Activated B cell treated with CpG ODN at 0.5 μM for 24 hours (primary cell): Measurements from ENCODE around the gene CLEC14A. TPM values are rescaled to one million over a fixed set of nuclear protein-coding genes. Genes with fewer than 3 reads are reported as not detected.

ENCODE experiments used
- ATAC-seq: fragments of 200-7000 bp; cut with Tn5 transposase; one replicate; pipeline ENCODE4 v1.10.0; 2021; ENCODE audit warnings: low read depth, mild to moderate bottlenecking, moderate library complexity
- CTCF ChIA-PET: fragments of 350-600 bp; sonication (Branson Sonifier 250); formaldehyde crosslinking; loops from one replicate; lab custom pipeline; 2021; ENCODE audit warnings: antibody characterized with exemption; lab: Charles Lee
- POLR2A ChIA-PET: fragments of 350-600 bp; sonication (Branson Sonifier 250); formaldehyde crosslinking; loops from one replicate; lab custom pipeline; 2021; ENCODE audit warnings: antibody characterized with exemption; lab: Charles Lee
- DNase-seq: peaks from one replicate; pipeline ENCODE4 v3.0.0; 2022
- H3K27ac Mint-ChIP-seq: one replicate; pipeline ENCODE4 v1.8.0; 2020; ENCODE audit warnings: mixed read lengths
- H3K27me3 Mint-ChIP-seq: one replicate; pipeline ENCODE4 v1.8.0; 2021; ENCODE audit warnings: mixed read lengths
- H3K36me3 Mint-ChIP-seq: one replicate; pipeline ENCODE4 v1.8.0; 2021; ENCODE audit warnings: low read depth, mixed read lengths
- H3K4me1 Mint-ChIP-seq: one replicate; pipeline ENCODE4 v1.8.0; 2021; ENCODE audit warnings: mixed read lengths
- H3K4me3 Mint-ChIP-seq: one replicate; pipeline ENCODE4 v1.8.0; 2020; ENCODE audit warnings: mild to moderate bottlenecking, mixed read lengths
- H3K9me3 Mint-ChIP-seq: one replicate; pipeline ENCODE4 v1.8.0; 2020; ENCODE audit warnings: mixed read lengths
- intact Hi-C: fragments of 100-400 bp; cut with micrococcal nuclease; formaldehyde crosslinking; loops from one replicate; pipeline ENCODE4 v1.15.1; 2024
- total RNA-seq: library from RNA; stranded (reverse); gene quantifications from 2 replicates; pipeline ENCODE4 v1.2.3, GENCODE V29; 2022
- TF ChIP-seq, protein P1 (sequence below): fragments of 200-600 bp; IDR thresholded peaks from one replicate; pipeline ENCODE4 v1.8.0; 2022; ENCODE audit warnings: antibody characterized with exemption, mild to moderate bottlenecking

Gene CLEC14A
- total RNA-seq, 1 donor from 2014 or later = not detected

DNA sequence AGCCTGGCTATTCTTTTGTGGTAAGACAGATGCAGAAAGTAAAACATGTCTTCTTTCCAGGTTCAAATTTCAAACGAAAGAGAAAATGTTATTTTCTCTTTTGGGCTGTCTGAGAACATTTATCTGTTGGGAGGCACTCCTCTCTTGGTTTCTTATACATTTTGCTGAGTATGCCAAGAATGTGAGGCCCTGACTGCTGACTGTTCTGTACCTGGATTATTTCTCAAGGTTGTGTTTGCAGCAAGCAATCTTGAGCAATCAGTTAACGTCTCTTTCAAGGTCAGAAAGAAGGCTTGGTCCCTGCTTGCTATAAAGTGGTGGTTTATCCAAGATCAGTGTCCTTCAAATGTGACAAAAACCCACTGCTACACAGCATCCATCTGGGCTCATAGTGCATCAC lies 38.3 kb downstream of the CLEC14A start:
- H3K27ac Mint-ChIP-seq = no peak overlapping the region
- ChIA-PET CTCF (no interaction called here), POLR2A (no interaction called here)
- TF ChIP-seq, protein P1, sequence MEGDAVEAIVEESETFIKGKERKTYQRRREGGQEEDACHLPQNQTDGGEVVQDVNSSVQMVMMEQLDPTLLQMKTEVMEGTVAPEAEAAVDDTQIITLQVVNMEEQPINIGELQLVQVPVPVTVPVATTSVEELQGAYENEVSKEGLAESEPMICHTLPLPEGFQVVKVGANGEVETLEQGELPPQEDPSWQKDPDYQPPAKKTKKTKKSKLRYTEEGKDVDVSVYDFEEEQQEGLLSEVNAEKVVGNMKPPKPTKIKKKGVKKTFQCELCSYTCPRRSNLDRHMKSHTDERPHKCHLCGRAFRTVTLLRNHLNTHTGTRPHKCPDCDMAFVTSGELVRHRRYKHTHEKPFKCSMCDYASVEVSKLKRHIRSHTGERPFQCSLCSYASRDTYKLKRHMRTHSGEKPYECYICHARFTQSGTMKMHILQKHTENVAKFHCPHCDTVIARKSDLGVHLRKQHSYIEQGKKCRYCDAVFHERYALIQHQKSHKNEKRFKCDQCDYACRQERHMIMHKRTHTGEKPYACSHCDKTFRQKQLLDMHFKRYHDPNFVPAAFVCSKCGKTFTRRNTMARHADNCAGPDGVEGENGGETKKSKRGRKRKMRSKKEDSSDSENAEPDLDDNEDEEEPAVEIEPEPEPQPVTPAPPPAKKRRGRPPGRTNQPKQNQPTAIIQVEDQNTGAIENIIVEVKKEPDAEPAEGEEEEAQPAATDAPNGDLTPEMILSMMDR = no peak
- DNase-seq (no peak), ATAC-seq (no peak)
- peaks cover 3% of the 10 kb centered on the region for H3K27me3 Mint-ChIP-seq
- H3K36me3 Mint-ChIP-seq = no peaks in the 10 kb centered on the region
- intact Hi-C loops = no loop called here
- H3K4me3 Mint-ChIP-seq = no peak overlapping the region
- no peaks in the 10 kb centered on the region for H3K9me3 Mint-ChIP-seq
- no peaks in the 10 kb centered on the region for H3K4me1 Mint-ChIP-seq

DNA sequence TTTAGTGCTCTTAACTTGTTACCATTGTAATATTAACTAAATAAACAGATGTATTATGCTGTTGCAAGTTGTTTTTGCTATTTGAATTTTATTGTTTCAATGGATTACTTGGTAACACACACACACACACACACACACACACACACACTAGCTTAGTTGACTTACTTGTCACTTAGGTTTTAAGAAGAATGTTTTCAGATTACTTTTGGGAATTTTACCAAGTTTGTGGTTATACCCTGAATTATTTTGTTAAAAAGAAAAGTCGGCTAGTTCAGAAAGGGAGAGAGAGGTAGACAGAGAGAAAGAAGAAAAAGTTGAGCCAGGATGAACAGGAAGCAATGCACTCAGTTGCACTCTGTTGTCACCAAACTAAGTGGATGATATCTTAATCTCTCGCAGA lies 42.9 kb downstream of the CLEC14A start:
- H3K36me3 Mint-ChIP-seq = peaks cover 2% of the 10 kb centered on the region
- H3K27me3 Mint-ChIP-seq = peaks cover 30% of the 10 kb centered on the region
- ChIA-PET CTCF (no interaction called here), POLR2A (no interaction called here)
- DNase-seq (no peak), ATAC-seq (no peak)
- intact Hi-C loops = no loop called here
- no peaks in the 10 kb centered on the region for H3K4me1 Mint-ChIP-seq
- H3K4me3 Mint-ChIP-seq = no peak overlapping the region
- TF ChIP-seq, protein P1 = no peak
- no peak overlapping the region for H3K27ac Mint-ChIP-seq
- H3K9me3 Mint-ChIP-seq = no peaks in the 10 kb centered on the region

DNA sequence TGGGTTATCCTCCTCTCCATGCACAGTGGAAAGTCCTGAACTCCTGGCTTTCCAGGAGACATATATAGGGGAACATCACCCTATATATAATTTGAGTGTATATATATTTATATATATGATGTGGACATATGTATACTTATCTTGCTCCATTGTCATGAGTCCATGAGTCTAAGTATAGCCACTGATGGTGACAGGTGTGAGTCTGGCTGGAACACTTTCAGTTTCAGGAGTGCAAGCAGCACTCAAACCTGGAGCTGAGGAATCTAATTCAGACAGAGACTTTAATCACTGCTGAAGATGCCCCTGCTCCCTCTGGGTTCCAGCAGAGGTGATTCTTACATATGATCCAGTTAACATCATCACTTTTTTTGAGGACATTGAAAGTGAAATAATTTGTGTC lies 43.8 kb downstream of the CLEC14A start:
- no peak for ATAC-seq
- intact Hi-C loops = no loop called here
- Mint-ChIP-seq H3K4me3 (no peak overlapping the region), H3K9me3 (no peaks in the 10 kb centered on the region), H3K27ac (no peak overlapping the region), H3K4me1 (no peaks in the 10 kb centered on the region), H3K36me3 (peaks cover 2% of the 10 kb centered on the region), H3K27me3 (peaks cover 36% of the 10 kb centered on the region)
- ChIA-PET POLR2A (no interaction called here), CTCF (no interaction called here)
- DNase-seq = no peak
- TF ChIP-seq, protein P1 = no peak

DNA sequence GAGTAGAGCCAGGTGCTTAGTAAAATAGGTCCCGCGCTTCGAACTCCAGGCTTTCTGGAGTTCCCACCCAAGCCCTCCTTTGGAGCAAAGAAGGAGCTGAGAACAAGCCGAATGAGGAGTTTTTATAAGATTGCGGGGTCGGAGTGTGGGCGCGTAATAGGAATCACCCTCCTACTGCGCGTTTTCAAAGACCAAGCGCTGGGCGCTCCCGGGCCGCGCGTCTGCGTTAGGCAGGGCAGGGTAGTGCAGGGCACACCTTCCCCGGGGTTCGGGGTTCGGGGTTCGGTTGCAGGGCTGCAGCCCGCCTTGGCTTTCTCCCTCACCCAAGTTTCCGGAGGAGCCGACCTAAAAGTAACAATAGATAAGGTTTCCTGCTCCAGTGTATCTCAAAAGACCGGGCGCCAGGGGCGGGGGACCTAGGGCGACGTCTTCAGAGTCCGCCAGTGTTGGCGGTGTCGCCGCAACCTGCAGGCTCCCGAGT lies 44.6 kb downstream of the CLEC14A start:
- TF ChIP-seq, protein P1 = no peak
- intact Hi-C loops = no loop called here
- POLR2A ChIA-PET = no interaction called here
- Mint-ChIP-seq H3K27ac (no peak overlapping the region), H3K9me3 (no peaks in the 10 kb centered on the region), H3K4me1 (no peaks in the 10 kb centered on the region), H3K27me3 (peaks cover 41% of the 10 kb centered on the region), H3K36me3 (peaks cover 2% of the 10 kb centered on the region), H3K4me3 (no peak overlapping the region)
- DNase-seq = no peak
- ATAC-seq = no peak
- CTCF ChIA-PET = no interaction called here

DNA sequence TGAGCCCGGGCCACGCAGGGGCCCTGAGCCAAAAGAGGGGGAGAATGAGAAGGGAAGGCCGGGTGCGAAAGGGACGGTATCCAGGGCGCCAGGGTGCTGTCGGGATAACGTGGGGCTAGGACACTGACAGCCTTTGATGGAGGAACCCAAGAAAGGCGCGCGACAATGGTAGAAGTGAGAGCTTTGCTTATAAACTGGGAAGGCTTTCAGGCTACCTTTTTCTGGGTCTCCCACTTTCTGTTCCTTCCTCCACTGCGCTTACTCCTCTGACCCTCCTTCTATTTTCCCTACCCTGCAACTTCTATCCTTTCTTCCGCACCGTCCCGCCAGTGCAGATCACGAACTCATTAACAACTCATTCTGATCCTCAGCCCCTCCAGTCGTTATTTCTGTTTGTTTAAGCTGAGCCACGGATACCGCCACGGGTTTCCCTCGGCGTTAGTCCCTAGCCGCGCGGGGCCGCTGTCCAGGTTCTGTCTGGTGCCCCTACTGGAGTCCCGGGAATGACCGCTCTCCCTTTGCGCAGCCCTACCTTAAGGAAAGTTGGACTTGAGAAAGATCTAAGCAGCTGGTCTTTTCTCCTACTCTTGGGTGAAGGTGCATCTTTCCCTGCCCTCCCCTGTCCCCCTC lies 45.2 kb downstream of the CLEC14A start:
- Mint-ChIP-seq H3K9me3 (peaks cover 3% of the 10 kb centered on the region), H3K27ac (no peak overlapping the region), H3K27me3 (peaks cover 41% of the 10 kb centered on the region), H3K4me3 (no peak overlapping the region), H3K36me3 (peaks cover 2% of the 10 kb centered on the region), H3K4me1 (no peaks in the 10 kb centered on the region)
- no peak for DNase-seq
- no peak for ATAC-seq
- TF ChIP-seq, protein P1 = no peak
- intact Hi-C loops = no loop called here
- ChIA-PET CTCF (no interaction called here), POLR2A (no interaction called here)
